GM19239 (cell line): ENCODE data around the gene DGUOK.
"Not testable (repeated sequence)": the region's sequence is repeated elsewhere in the genome, so short reads cannot be mapped to it uniquely, and the experiment has no call there.

ENCODE experiments used
- DNase-seq: peaks from one replicate; pipeline ENCODE4 v3.0.0; 2011; ENCODE audit warnings: low spot score; ENCODE audit not compliant: insufficient read length
- FAIRE-seq: peaks from 2 replicates; lab custom pipeline; 2011; peaks lifted over from hg19 to GRCh38; lab: Jason Lieb, UNC

The DGUOK gene

GRCh38 chr2:73918856-73919255, 7.8 kb upstream of the DGUOK start:
- no peak for FAIRE-seq

GRCh38 chr2:73919596-73920228, 7.0 kb upstream of the DGUOK start:
- DNase-seq, result no peak
- FAIRE-seq, result no peak

More at GRCh38 chr2:73918856-73919255, 7.8 kb upstream of the DGUOK start:
- DNase-seq, result no peak

- no peak for DNase-seq
- no peak for FAIRE-seq
Observed at GRCh38 chr2:73920577-73921545, 5.8 kb upstream of the DGUOK start.

- DNase-seq (no peak), FAIRE-seq (no peak)
Observed at GRCh38 chr2:73921581-73921980, 5.1 kb upstream of the DGUOK start.

- FAIRE-seq, result no peak
- no peak for DNase-seq
Observed at GRCh38 chr2:73922681-73923080, 4.0 kb upstream of the DGUOK start.

- no peak for FAIRE-seq
- no peak for DNase-seq
Observed at GRCh38 chr2:73925033-73925704, 1.5 kb upstream of the DGUOK start.

- FAIRE-seq (no peak), DNase-seq (no peak)
Observed at GRCh38 chr2:73925853-73926492, 707 bp upstream of the DGUOK start.

GRCh38 chr2:73927344-73927743, 664 bp downstream of the DGUOK start:
- DNase-seq (no peak), FAIRE-seq (no peak)

- DNase-seq (no peak), FAIRE-seq (no peak)
Observed at GRCh38 chr2:73928963-73929347, 2.3 kb downstream of the DGUOK start.

GRCh38 chr2:73930386-73930785, 3.7 kb downstream of the DGUOK start:
- FAIRE-seq, result no peak
- DNase-seq, result no peak

GRCh38 chr2:73931531-73932500, 5.1 kb downstream of the DGUOK start:
- DNase-seq (no peak), FAIRE-seq (no peak)

GRCh38 chr2:73933194-73933593, 6.5 kb downstream of the DGUOK start:
- FAIRE-seq, result no peak
- DNase-seq, result no peak

- DNase-seq (no peak), FAIRE-seq (no peak)
Observed at GRCh38 chr2:73935641-73936040, 9.0 kb downstream of the DGUOK start.

GRCh38 chr2:73937103-73937885, 10.6 kb downstream of the DGUOK start:
- no peak for DNase-seq
- no peak for FAIRE-seq

- DNase-seq, result no peak
- FAIRE-seq, result no peak
Observed at GRCh38 chr2:73937899-73938298, 11.2 kb downstream of the DGUOK start.

- FAIRE-seq, result no peak
Observed at GRCh38 chr2:73938718-73939352, 12.2 kb downstream of the DGUOK start.

GRCh38 chr2:73939419-73939818, 12.7 kb downstream of the DGUOK start:
- no peak for FAIRE-seq

More at GRCh38 chr2:73938718-73939352, 12.2 kb downstream of the DGUOK start:
- no peak for DNase-seq

GRCh38 chr2:73940066-73940465, 13.4 kb downstream of the DGUOK start:
- not testable (repeated sequence) for FAIRE-seq, DNase-seq

More at GRCh38 chr2:73939419-73939818, 12.7 kb downstream of the DGUOK start:
- DNase-seq, result no peak
